Astrocyte of the spinal cord (primary cell): ENCODE results near the gene BLOC1S3.

Experiments
- DNase-seq: peaks from one replicate; pipeline ENCODE4 v3.0.0; 2011; ENCODE audit warnings: low read depth, low spot score
- H3K4me3 ChIP-seq: 2 replicates; pipeline ENCODE4 v1.5.1; 2011; ENCODE audit warnings: low read depth, mild to moderate bottlenecking, low read length, moderate library complexity
- CTCF ChIP-seq: IDR thresholded peaks from 2 replicates; pipeline ENCODE4 v1.5.1; 2012; ENCODE audit warnings: low read depth, mild to moderate bottlenecking, low read length, inconsistent platforms
- in situ Hi-C: cut with HindIII; loops from 2 replicates; pipeline ENCODE4 v1.10.0; 2017; ENCODE audit warnings: low sequenced_read_pairs

BLOC1S3 gene

GRCh38 chr19:45169602-45170001 lies 9.0 kb upstream of the BLOC1S3 start:
- in situ Hi-C loops = no loop called here
- no peak overlapping the region for H3K4me3 ChIP-seq
- no peak for DNase-seq
- no peak for TF ChIP-seq CTCF

GRCh38 chr19:45170146-45171106 lies 8.2 kb upstream of the BLOC1S3 start:
- in situ Hi-C loops = no loop called here

GRCh38 chr19:45171211-45171623 lies 7.4 kb upstream of the BLOC1S3 start:
- no peak for DNase-seq
- in situ Hi-C loops = no loop called here
- no peak overlapping the region for H3K4me3 ChIP-seq
- TF ChIP-seq CTCF = no peak

More at GRCh38 chr19:45170146-45171106, 8.2 kb upstream of the BLOC1S3 start:
- no peak overlapping the region for H3K4me3 ChIP-seq
- DNase-seq = no peak
- TF ChIP-seq CTCF = no peak

GRCh38 chr19:45172173-45172572 lies 6.4 kb upstream of the BLOC1S3 start:
- no peak overlapping the region for H3K4me3 ChIP-seq
- no peak for DNase-seq
- in situ Hi-C loops = no loop called here
- no peak for TF ChIP-seq CTCF

GRCh38 chr19:45172611-45173208 lies 5.9 kb upstream of the BLOC1S3 start:
- no peak for TF ChIP-seq CTCF
- DNase-seq = no peak
- H3K4me3 ChIP-seq = no peak overlapping the region
- in situ Hi-C loops = no loop called here

- no peak overlapping the region for H3K4me3 ChIP-seq
- DNase-seq = peak; percentile 95
- TF ChIP-seq CTCF = no peak
- in situ Hi-C loops = no loop called here
Observed at GRCh38 chr19:45173816-45174215, 4.8 kb upstream of the BLOC1S3 start.
